T-helper 17 cell (primary cell): Measurements from ENCODE around the gene SLC16A5. TPM values are rescaled to one million over a fixed set of nuclear protein-coding genes. Genes with fewer than 3 reads are reported as not detected.
A peak's percentile ranks its signal among the peaks of the same experiment; 100 is the strongest.

Experiments
- ATAC-seq: fragments of 150-1000 bp; cut with Tn5 transposase; 2 replicates; pipeline ENCODE4 v1.10.0; 2021; ENCODE audit warnings: mild to moderate bottlenecking, moderate library complexity
- DNase-seq, 3 donors: peaks; one replicate each; pipeline versions ENCODE4 v3.0.0 to v3.0.0-alpha.2; 2020 to 2021
- H3K9me3 ChIP-seq: one replicate; pipeline ENCODE4 v1.7.0; 2013; ENCODE audit warnings: low read length, mild to moderate bottlenecking; ENCODE audit not compliant: control insufficient read depth, poor library complexity, severe bottlenecking
- H3K27ac Mint-ChIP-seq: one replicate; pipeline ENCODE4 v1.8.0; 2022; ENCODE audit warnings: mild to moderate bottlenecking, moderate library complexity, mixed read lengths
- H3K27me3 Mint-ChIP-seq: one replicate; pipeline ENCODE4 v1.8.0; 2022; ENCODE audit warnings: mixed read lengths
- H3K36me3 Mint-ChIP-seq: one replicate; pipeline ENCODE4 v1.8.0; 2022; ENCODE audit warnings: low read depth, mixed read lengths
- H3K4me1 Mint-ChIP-seq: one replicate; pipeline ENCODE4 v1.8.0; 2022; ENCODE audit warnings: mild to moderate bottlenecking, mixed read lengths
- H3K4me3 Mint-ChIP-seq: one replicate; pipeline ENCODE4 v1.8.0; 2022; ENCODE audit warnings: mild to moderate bottlenecking, moderate library complexity, mixed read lengths
- total RNA-seq, 4 donors: library from RNA in 2 of 4; stranded (reverse) in 2 of 4; gene quantifications; one replicate each; pipeline ENCODE4 v1.2.3 and lab custom pipeline; 2022 to 2026

SLC16A5 gene
- total RNA-seq, 2 donors from 2014 or later: 11.7 to 14.9 TPM

DNA sequence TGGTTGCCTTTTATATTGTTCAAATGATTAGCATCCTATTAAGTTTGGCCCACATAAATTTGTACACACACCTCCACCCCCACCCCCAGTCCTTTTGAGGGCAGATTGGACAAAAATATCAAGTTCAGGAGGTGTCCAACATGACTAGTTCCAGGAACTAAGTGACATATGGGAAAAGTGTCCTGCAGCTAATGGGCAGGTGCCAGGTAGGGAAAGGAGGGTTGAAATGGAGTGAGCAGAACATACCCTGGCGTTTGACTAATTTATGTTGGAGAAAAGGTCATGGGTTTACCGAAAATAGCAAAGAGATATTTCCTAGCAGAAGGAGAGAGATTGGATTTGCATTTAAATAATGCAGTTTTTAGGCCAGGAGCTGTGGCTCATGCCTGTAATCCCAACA is 35.8 kb upstream of the SLC16A5 start:
- Mint-ChIP-seq H3K27me3 (no peaks in the 10 kb centered on the region), H3K4me1 (peaks cover 21% of the 10 kb centered on the region), H3K27ac (peak overlapping the region; percentile 29), H3K4me3 (no peak overlapping the region), H3K36me3 (peaks cover 4% of the 10 kb centered on the region)
- ATAC-seq (no peak), DNase-seq (no peak)
- H3K9me3 ChIP-seq: no peaks in the 10 kb centered on the region

DNA sequence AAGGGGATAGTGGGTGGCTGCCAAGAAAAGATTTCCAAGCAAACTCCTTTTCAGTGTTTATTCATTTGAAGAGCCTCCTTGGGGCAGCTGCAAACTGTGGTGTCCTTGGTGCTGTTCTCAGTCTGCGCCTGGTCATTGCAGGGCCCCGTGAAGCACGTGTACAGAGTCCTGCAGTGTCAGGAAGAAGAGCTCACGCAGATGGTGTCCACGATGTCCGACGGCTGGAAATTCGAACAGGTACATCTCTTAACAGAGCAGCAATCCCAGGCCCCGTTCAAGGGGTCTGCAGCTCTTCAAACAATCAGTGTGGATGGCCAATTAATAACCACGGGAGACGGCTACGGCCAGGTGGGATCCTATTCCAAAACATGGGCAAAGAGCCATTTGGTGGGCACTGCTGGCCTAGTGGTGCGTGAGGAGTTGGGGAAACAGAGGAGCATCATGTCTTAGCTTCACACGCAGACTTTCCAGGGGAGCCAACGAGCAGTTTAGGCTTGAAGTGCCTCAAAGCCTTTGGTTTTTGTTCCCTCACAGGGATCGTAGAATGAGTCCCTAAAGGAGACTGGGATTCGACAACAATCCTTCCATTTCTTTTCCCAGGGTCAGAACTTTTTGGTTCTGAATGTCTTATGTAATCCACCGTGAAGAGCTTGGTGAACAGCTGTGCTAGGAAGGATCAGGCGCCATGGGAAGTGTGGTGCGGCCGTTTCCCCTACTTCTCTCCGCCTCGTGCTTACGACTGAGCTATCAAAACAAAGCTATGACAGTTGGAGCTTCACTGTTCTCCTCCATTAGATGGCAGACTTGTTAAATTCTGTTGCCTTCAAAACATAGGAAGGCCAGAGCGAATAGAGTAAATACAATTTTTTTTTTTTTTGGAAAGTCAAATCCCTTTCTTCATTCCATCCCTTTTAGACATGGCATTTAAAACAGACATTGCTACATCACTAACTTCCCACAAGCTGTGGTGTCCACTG is 28.1 kb upstream of the SLC16A5 start:
- H3K27ac Mint-ChIP-seq: no peak overlapping the region
- ATAC-seq: peak; percentile 53
- H3K27me3 Mint-ChIP-seq: no peaks in the 10 kb centered on the region
- peaks cover 3% of the 10 kb centered on the region for H3K36me3 Mint-ChIP-seq
- H3K4me1 Mint-ChIP-seq: peaks cover 7% of the 10 kb centered on the region
- DNase-seq: no peak
- no peaks in the 10 kb centered on the region for H3K9me3 ChIP-seq
- no peak overlapping the region for H3K4me3 Mint-ChIP-seq

DNA sequence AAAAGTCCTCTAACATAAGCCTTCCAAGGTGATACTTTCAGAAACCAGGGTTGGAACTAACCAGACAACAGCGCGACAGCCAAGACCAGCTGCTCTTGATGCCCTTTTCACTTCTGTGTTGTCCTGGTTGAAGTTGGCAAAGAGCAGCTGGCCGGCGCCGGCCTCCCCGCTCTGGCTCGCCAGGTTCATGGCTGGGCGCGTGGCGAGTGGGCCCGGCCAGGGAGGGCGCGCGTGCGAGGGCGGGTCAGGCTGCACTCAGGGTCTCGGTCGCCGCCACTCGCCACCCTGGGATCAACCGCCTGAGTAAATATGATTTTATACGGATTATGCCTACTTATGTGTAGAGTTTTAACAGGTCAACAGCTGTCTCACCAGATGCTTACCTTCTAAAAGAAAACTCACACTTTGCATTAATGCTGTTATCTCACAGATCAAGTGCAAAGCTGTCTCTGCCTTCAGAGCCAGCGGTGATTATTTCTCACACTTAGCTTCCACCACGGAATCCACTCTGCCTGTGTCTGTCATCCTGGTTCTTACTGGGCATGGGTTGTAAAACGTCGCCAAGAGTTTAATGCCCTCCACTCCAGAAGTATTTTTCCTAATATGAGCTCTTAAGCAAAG is 27.2 kb upstream of the SLC16A5 start:
- Mint-ChIP-seq H3K36me3 (peaks cover 3% of the 10 kb centered on the region), H3K27me3 (no peaks in the 10 kb centered on the region), H3K4me3 (no peak overlapping the region), H3K4me1 (peaks cover 7% of the 10 kb centered on the region), H3K27ac (peak overlapping the region; percentile 65)
- H3K9me3 ChIP-seq: no peaks in the 10 kb centered on the region
- no peak for DNase-seq
- ATAC-seq: no peak

DNA sequence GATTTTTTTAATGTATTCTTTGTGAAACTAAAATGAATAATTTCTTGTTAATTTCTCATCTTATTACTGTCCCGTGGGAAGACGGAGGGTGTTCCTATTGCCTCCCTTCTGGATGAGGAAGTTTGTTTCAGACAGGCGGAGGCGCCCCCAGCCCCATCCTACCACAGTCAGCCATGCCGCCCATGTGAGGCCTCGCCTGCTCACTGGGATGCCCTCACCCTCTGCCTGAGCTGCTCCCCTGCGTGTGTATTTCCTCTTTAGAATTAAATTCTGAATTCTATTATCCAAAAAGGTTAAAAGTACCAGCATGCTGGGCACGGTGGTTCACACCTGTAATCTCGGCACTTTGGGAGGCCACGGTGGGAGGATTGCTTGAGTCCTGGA is 26.7 kb upstream of the SLC16A5 start:
- H3K9me3 ChIP-seq: no peaks in the 10 kb centered on the region
- Mint-ChIP-seq H3K4me3 (no peak overlapping the region), H3K27ac (peak overlapping the region; percentile 65), H3K4me1 (peaks cover 10% of the 10 kb centered on the region), H3K36me3 (peaks cover 3% of the 10 kb centered on the region), H3K27me3 (no peaks in the 10 kb centered on the region)
- DNase-seq: no peak
- no peak for ATAC-seq

DNA sequence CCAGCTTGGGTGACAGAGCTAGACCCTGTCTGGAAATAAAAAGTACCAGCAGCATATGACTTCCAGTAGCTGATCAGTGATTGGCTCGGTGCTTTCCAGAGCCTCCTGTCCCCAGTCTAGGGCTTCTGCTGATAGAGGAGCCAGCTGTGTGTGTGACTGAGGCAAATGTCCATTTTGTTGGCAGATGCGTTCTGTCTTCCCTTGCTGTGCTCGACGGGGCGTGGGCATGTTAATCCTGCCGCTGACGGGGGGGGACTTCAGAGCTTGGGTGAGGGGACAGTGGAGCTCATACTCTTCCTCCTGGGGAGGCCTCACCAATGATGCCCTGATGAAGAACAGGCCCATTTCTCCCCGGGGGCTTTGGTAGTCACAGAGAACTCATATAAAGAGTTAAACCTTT is 26.1 kb upstream of the SLC16A5 start:
- Mint-ChIP-seq H3K4me3 (no peak overlapping the region), H3K36me3 (peaks cover 3% of the 10 kb centered on the region), H3K27me3 (no peaks in the 10 kb centered on the region), H3K4me1 (peaks cover 11% of the 10 kb centered on the region), H3K27ac (peak overlapping the region; percentile 65)
- ATAC-seq: no peak
- no peak for DNase-seq
- no peaks in the 10 kb centered on the region for H3K9me3 ChIP-seq

DNA sequence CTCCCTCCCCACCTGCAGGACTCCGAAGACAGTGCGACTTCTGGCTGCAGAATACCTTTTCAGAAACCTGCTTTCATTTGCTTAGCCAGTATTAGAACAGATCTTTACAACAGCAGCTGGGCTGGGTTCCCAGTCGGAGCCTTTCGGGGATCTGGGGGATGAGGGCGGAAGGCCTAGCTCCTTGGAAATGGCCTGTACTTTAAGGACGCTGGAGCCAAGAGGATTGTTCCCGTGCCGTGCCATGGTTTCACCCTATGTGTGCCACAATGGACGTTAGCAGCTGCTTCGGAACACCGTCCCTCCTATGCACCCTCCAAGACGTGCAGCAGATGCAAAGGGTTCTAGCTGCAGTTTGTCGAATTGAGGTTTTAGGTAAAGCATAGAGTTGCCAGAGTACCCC is 24.6 kb upstream of the SLC16A5 start:
- Mint-ChIP-seq H3K4me1 (peaks cover 18% of the 10 kb centered on the region), H3K27ac (no peak overlapping the region), H3K27me3 (no peaks in the 10 kb centered on the region), H3K4me3 (no peak overlapping the region), H3K36me3 (peaks cover 3% of the 10 kb centered on the region)
- H3K9me3 ChIP-seq: no peaks in the 10 kb centered on the region
- no peak for ATAC-seq
- no peak for DNase-seq

DNA sequence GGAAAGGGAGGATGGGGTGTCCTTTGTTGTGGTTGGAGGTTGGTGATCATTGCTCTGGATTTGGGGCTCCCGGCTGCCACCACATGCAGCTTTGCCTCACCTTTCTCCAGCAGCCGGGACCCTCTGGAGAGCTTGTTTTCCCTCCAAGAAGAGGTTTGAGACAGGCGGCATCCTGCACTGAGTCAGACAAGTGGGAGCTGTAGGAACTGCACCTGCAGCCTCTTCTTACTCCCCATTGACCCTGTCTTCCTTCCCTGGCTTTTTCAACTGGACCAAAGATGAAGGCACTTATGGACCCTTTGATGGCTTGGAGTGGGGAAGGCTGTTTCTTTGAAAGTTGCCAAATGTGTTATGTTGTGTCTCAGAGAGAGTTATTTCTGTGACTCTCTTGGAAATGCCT is 24.1 kb upstream of the SLC16A5 start:
- ATAC-seq (no peak), DNase-seq (no peak)
- Mint-ChIP-seq H3K4me1 (peaks cover 20% of the 10 kb centered on the region), H3K4me3 (no peak overlapping the region), H3K36me3 (peaks cover 3% of the 10 kb centered on the region), H3K27me3 (no peaks in the 10 kb centered on the region), H3K27ac (no peak overlapping the region)
- H3K9me3 ChIP-seq: no peaks in the 10 kb centered on the region

DNA sequence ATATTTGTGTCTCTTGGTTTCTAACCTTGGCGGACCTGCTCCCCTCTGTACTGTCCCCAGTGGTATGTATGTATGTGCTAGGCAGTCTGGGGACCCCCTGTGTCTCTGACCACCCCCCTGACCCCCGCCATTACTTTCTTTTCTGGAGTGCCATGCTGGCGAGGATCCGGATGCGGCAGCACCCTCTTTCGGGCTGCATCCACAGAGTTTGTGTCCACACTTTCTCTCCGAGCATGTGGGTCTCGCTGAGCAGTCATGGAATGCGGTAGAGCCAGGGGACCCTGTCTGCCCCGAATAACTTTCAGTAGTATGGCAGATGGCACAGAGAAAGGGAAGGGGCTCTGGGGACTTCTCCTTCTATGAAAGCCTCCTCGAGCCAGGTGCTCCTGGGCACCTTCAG is 23.7 kb upstream of the SLC16A5 start:
- no peak overlapping the region for H3K27ac Mint-ChIP-seq
- ATAC-seq: no peak

DNA sequence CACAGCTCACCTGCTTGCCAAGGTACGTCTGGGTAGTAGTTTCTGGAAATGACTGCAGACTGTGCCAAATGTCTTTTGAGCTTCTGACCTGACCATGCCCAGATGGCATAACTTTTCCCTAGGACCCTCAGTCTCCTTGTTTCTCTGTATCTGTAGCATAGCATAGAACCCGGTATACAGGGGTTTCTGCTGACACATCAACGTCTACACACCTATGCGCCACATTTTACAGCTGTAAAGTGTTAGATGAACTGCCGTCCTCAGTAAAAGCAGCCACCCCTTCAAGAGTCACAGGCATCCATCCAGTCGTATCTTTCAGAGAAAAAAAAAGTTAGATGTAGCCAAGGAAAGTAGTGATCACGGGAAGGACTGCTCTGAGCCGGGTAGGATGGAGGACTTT is 23.3 kb upstream of the SLC16A5 start:
- no peak for ATAC-seq
- no peaks in the 10 kb centered on the region for H3K9me3 ChIP-seq
- DNase-seq: no peak
- Mint-ChIP-seq H3K4me1 (peaks cover 22% of the 10 kb centered on the region), H3K27ac (no peak overlapping the region), H3K27me3 (no peaks in the 10 kb centered on the region), H3K4me3 (no peak overlapping the region), H3K36me3 (peaks cover 3% of the 10 kb centered on the region)

More for the DNA sequence above, 23.7 kb upstream of the SLC16A5 start:
- no peaks in the 10 kb centered on the region for H3K27me3 Mint-ChIP-seq
- H3K4me3 Mint-ChIP-seq: no peak overlapping the region
- H3K9me3 ChIP-seq: no peaks in the 10 kb centered on the region
- DNase-seq: no peak
- peaks cover 3% of the 10 kb centered on the region for H3K36me3 Mint-ChIP-seq
- peaks cover 22% of the 10 kb centered on the region for H3K4me1 Mint-ChIP-seq

DNA sequence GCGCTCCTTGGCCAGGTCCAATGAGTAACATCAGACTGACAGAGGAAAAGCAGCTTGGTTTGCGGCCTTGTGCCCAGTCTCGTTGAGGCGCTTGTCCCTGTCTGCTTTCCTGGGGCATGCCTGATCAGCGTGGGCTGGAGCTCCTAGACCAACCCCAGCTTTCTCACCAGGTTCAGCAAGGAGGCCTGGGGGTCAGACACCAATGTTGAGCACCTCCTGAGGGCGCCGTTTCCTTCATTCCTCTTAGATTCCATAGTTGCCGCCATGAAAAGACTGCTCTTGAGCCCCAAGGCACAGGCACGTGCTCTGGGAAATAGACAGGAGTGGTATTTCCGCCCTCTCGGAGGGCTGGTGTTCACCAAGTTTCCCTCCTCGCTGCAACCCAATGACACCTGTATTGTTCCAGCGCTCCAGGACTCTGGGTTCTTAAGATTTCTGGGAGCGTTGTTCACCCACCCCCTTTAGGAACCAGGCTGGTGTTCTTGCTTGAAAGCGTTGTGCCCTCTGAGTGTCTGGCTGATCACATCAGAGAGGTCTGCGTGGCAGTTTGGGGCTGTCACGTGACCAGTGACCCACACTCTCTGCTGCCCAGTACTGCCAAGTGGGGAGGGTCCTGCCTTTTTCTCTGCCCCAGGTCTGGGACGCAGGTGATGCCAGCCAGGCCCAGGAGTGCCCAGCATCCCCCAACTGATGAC is 22.7 kb upstream of the SLC16A5 start:
- DNase-seq: no peak
- Mint-ChIP-seq H3K27me3 (no peaks in the 10 kb centered on the region), H3K4me3 (no peak overlapping the region), H3K4me1 (peaks cover 25% of the 10 kb centered on the region), H3K36me3 (peaks cover 3% of the 10 kb centered on the region), H3K27ac (peak overlapping the region; percentile 88)
- no peak for ATAC-seq
- no peaks in the 10 kb centered on the region for H3K9me3 ChIP-seq

DNA sequence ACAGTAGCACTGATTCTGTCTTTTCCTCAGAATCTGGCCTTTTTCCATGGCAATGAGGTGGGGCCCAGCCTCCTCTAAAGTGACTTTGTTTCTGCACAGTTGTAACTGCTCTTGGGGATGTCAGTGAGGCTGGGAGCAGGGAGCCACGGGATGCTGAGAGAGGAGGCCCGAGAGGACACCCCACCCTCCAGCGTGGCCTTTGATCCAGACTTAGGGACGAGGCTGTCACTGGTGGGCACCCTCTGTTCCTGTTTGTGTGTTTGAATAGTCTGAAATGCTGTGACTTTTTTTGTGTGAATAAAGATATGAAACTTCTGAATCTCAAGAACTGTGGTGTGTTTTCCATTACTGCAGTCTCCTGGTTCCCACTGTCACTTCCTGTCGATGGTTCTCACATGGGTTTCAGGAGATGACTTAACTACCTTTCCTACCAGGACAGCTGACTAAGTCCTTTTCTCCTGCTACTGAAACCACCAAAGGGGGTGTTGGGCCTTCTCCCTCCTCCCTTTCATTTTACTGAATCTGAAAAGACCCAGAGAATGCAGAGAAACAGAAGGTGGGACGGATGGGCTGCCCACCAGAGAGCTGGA is 22.1 kb upstream of the SLC16A5 start:
- H3K4me3 Mint-ChIP-seq: no peak overlapping the region
- no peaks in the 10 kb centered on the region for H3K27me3 Mint-ChIP-seq
- no peaks in the 10 kb centered on the region for H3K9me3 ChIP-seq
- H3K27ac Mint-ChIP-seq: peak overlapping the region; percentile 88
- H3K36me3 Mint-ChIP-seq: peaks cover 3% of the 10 kb centered on the region
- ATAC-seq (no peak), DNase-seq (no peak)
- H3K4me1 Mint-ChIP-seq: peaks cover 25% of the 10 kb centered on the region

DNA sequence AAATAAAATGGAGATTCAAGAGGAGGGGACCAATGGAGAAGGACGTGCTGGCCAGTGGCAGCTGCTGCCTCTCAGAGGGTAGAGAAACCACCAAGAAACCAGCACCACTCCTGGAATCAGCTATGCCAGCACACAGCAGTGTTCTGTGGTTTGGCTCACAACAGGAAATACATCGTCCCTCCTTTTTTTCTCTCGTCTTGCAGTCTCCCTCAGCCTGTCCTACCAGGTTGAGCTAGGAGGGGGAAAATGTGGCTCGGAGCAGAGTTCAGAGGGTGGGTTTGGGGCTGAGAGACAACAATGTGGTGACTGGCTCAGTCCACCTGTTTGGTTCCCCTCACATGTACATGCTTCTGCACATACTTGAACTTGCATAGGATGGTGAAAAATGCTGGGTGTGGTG is 19.9 kb upstream of the SLC16A5 start:
- H3K4me1 Mint-ChIP-seq: peaks cover 25% of the 10 kb centered on the region
- ATAC-seq (peak; percentile 85), DNase-seq (no peak)
- peaks cover 3% of the 10 kb centered on the region for H3K36me3 Mint-ChIP-seq
- no peaks in the 10 kb centered on the region for H3K9me3 ChIP-seq
- peak overlapping the region; percentile 31 for H3K4me3 Mint-ChIP-seq
- no peaks in the 10 kb centered on the region for H3K27me3 Mint-ChIP-seq
- peak overlapping the region; percentile 88 for H3K27ac Mint-ChIP-seq

DNA sequence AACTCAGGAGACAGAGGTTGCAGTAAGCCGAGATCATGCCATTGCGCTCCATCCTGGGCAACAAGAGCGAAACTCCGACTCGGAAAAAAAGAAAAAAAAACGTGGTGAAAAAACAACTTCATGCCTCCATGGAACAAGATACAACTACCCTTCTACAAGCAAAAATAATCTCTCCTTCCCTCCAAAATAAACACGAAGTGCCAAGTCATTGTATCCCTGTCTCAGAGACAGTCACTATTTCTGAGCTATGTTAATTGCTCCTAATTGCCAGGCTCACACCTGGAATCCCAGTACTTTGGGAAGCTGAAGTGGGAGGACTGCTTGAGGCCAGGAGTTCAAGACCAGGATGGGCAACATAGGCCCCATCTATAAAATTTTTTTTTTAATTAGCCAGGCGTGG is 19.0 kb upstream of the SLC16A5 start:
- Mint-ChIP-seq H3K27me3 (no peaks in the 10 kb centered on the region), H3K27ac (peak overlapping the region; percentile 88), H3K4me1 (peaks cover 25% of the 10 kb centered on the region), H3K4me3 (no peak overlapping the region), H3K36me3 (peaks cover 3% of the 10 kb centered on the region)
- ATAC-seq (no peak), DNase-seq (no peak)
- H3K9me3 ChIP-seq: no peaks in the 10 kb centered on the region
